Suppressor macrophage (primary cell): ENCODE data around the gene PPEF2.

Source experiments
- DNase-seq, 4 experiments: peaks; one replicate each; pipeline ENCODE4 v3.0.0-alpha.2; 2020 to 2022

The PPEF2 gene

GRCh38 chr4:75831856-75832405, 70.3 kb downstream of the PPEF2 start:
- DNase-seq: peak; percentile 70 to 83 (median 75)

- DNase-seq: no peak
These were observed 71.3 kb downstream of the PPEF2 start for GRCh38 chr4:75830906-75831305.

DNA sequence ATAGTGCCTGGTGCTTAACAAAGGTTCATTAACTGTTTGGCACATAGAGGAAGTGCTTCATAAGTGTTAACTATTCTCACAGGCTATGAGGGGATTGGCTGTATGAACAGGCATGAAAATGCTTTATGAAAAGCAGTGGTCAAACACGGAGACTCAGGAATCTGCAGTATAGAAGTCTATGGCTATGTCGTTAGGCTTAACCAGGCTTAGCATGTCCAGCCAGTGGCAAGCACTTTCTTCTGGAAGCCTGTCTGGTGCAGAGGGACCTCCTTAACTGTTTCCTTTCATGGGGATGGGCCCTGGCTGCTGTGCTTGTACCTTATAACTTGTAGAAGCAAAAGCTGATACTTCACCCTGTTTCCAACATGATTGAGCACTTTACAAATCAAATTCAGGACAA, 78.4 kb downstream of the PPEF2 start:
- no peak for DNase-seq

- peak; percentile 47 to 77 (median 72) for DNase-seq
These were observed 79.8 kb downstream of the PPEF2 start for GRCh38 chr4:75822416-75822815.

DNA sequence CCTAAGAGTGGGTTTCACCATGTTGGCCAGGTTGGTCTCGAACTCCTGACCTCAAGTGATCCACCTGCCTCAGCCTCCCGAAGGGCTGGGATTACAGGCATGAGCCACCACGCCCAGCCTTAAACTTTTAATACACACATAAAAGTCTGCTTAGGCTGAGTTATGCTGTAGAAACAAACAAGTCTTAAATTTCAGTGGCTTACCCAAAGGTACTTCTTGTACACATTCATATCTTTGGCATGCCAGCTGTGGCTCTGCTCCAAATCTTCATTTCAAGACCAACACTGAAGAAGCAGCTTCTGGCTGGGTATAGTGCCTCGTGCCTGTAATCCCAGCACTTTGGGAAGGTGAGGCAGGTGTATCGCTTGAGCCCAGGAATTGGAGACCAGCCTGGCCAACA, 80.3 kb downstream of the PPEF2 start:
- DNase-seq: no peak

DNA sequence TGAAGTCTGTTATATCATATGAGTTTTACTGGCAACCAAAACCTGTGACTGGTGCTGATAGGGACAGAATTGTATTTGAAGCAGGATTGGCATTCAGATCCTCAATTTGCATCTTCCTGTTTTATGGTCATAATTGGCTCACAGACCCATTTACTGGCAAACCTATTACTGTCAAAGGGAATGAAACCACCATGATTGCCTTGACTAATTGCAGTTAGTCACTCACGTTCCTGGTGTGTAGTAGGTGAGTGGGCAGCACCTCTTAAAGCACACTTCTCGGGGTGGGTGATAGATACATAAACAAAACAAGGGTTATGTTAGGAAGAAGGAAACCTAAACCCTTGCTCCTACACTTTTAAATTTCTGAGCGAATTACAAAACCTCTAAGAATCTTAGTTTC, 81.0 kb downstream of the PPEF2 start:
- DNase-seq: no peak

DNA sequence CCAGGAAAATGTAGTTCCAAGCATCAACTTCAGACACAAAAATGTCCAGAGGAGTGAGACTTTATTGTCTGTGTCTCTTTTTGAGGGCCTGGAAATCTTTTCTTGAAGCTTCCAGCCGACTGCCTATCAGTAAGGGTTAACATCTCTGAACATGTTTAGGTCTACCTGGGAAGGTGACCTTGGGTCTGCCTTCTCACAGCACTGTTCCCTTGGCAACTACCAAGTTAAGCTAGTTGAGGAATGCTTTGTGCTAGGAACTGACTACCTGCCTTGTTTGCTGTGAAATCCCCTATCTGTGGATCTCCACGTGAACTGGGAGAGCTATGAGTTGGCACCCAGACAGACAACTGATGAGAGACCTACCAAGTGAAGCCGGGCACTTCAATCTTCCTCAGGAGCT, 81.6 kb downstream of the PPEF2 start:
- DNase-seq: no peak

- no peak for DNase-seq
These were observed 82.1 kb downstream of the PPEF2 start for GRCh38 chr4:75820197-75820596.

GRCh38 chr4:75819121-75819520, 83.1 kb downstream of the PPEF2 start:
- DNase-seq: no peak

DNA sequence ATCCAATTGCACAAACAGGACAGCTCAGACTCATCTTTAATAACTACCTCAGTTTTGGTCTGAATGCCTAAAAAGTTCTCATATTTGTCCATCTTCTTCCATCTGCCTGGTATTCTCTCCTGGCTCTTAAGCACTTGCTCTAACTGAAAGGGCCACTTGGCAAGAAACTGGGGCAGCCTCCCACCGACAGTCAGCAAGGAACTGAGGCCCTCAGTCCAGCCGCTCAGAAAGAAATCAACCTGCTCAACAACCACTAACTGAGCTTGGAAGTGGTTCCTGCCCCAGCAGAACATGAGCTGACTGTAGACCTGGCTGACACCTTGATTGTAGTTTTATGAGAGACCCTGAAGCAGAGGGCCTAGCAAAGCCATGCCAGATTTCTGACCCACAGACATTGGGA, 84.4 kb downstream of the PPEF2 start:
- DNase-seq: no peak
